ENCODE measurements around the gene CYTL1.

- TF ChIP-seq CTCF (IDR thresholded peaks at IDR 0.05; ENCODE audit: low read depth, low read length), result no peak
- no peak for TF ChIP-seq POLR2A (IDR thresholded peaks at IDR 0.05; ENCODE audit: extremely low read depth, insufficient read length)
- TF ChIP-seq MYC (IDR thresholded peaks at IDR 0.05; ENCODE audit: low read depth, low read length), result no peak
These were observed 22.4 kb upstream of the CYTL1 start for GRCh38 chr4:5041699-5042098.

Measured in NB4 (cell line).